GM12874 (cell line): Measurements from ENCODE around the gene GFOD2.

Experiments
- TF ChIP-seq, protein P1 (sequence below): IDR thresholded peaks from 2 replicates; pipeline ENCODE4 v1.5.1; 2011; ENCODE audit warnings: low read depth, mild to moderate bottlenecking, control low read depth, low read length, moderate library complexity; ENCODE audit not compliant: insufficient read depth

GFOD2 gene

GRCh38 chr16:67654403-67654911, 64.7 kb downstream of the GFOD2 start:
- TF ChIP-seq, protein P1, sequence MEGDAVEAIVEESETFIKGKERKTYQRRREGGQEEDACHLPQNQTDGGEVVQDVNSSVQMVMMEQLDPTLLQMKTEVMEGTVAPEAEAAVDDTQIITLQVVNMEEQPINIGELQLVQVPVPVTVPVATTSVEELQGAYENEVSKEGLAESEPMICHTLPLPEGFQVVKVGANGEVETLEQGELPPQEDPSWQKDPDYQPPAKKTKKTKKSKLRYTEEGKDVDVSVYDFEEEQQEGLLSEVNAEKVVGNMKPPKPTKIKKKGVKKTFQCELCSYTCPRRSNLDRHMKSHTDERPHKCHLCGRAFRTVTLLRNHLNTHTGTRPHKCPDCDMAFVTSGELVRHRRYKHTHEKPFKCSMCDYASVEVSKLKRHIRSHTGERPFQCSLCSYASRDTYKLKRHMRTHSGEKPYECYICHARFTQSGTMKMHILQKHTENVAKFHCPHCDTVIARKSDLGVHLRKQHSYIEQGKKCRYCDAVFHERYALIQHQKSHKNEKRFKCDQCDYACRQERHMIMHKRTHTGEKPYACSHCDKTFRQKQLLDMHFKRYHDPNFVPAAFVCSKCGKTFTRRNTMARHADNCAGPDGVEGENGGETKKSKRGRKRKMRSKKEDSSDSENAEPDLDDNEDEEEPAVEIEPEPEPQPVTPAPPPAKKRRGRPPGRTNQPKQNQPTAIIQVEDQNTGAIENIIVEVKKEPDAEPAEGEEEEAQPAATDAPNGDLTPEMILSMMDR, result no peak

DNA sequence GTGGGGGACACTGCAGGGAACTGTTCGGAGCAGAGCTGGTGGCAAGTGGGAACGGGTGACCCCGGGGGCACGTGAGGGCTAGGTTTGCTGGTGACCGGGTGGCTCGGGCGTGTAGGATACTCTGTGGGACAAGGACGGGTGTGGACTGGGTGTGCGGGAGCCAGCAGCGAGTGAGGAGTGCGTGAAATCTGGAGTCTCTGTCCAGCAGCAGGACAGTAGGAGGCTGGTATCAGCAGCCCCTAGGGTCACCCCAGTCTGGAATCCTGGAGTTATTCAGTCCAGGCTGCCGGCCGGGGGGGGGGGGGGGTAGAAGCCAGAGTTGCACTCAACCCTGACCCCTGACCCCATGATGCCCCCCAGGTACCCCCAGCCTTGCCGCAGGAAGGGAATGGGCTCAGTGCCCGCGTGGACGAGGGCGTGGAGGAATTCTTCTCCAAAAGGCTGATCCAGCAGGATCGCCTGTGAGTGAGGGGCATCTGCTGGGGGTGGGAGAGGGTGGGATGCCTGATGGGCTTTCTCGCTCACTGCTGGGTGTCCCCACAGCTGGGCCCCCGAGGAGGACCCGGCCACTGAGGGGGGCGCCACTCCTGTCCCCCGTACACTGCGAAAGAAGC, 65.2 kb downstream of the GFOD2 start:
- TF ChIP-seq, protein P1, result no peak

DNA sequence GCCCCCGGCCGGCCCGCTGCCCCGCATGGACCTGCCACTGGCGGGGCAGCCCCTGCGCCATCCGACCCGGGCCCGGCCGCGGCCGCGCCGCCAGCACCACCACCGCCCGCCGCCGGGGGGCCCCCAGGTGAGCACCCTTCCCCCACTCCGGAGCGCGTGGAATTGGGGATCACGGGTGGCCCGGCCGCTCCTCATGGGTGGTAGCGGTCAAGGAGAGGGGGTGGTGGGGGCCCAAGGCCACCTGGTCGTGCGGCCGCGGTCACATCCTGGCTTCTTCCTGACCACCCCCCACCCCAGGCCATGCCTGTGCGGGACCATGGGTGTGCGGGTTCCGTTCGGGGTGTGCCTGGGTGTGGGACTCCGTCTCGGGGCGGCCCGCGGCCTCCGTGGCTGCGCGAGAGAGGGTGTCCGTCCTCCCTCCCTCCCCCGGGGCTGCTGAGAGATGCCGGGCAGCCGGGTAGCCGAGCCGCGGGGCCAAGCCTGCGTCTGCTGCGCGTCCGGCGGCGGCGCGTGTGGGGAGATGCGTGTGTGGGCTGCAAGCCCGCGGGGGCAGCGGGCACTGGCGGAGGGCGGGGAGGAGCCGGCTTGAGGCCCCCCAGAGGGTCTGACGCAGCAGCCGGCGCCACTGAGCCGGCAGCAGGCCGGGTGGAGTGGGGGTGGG, 65.9 kb downstream of the GFOD2 start:
- TF ChIP-seq, protein P1, result no peak

GRCh38 chr16:67652578-67653127, 66.5 kb downstream of the GFOD2 start:
- TF ChIP-seq, protein P1, result no peak

DNA sequence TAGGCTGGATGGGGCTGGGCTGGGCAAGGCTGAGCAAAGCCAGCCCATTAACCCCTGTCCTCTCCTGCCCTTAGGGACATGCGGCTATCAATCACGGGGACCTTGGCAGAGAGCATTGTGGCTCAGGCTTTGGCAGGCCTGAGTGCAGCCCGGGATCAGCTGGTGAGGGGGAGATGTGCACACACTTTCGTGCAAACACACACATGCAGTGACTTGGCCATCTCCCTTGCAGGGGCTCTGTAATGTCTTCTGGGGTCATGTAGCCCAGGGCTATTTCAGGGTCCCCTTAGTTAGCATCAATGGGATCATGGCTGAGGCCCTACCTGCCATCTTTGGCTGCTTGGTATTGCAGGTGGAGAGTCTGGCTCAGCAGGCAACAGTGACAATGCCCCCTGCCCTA, 67.3 kb downstream of the GFOD2 start:
- TF ChIP-seq, protein P1, result no peak

GRCh38 chr16:67651039-67651438, 68.1 kb downstream of the GFOD2 start:
- TF ChIP-seq, protein P1, result no peak

- TF ChIP-seq, protein P1, result no peak
Observed at GRCh38 chr16:67650023-67650422, 69.1 kb downstream of the GFOD2 start.
